Peyer's patch (tissue), 4 donors: ENCODE data around the gene EDIL3. TPM values are rescaled to one million over a fixed set of nuclear protein-coding genes. Genes with fewer than 3 reads are reported as not detected.
A peak's percentile ranks its signal among the peaks of the same experiment; 100 is the strongest.

Experiments used
- DNase-seq, 3 donors: peaks; one replicate each; pipeline ENCODE4 v3.0.0-alpha.2; 2017 to 2019
- H3K27ac ChIP-seq, 4 donors: fragments of 200-600 bp; sonication (generic); one replicate each; pipeline ENCODE4 v1.5.1; 2016 to 2019
- H3K27me3 ChIP-seq, 2 donors: fragments of 200-600 bp; sonication (generic); one replicate each; pipeline ENCODE4 v1.5.1; 2019
- H3K36me3 ChIP-seq, 3 donors: fragments of 200-600 bp; sonication (generic); one replicate each; pipeline ENCODE4 v1.5.1; 2016 to 2019
- H3K4me1 ChIP-seq, 4 donors: fragments of 200-600 bp; sonication (generic); one replicate each; pipeline ENCODE4 v1.5.1; 2016 to 2019
- H3K4me3 ChIP-seq, 4 donors: fragments of 200-600 bp; sonication (generic); 1 replicate in 3 of 4; 2 replicates in 1 of 4; pipeline ENCODE4 v1.5.1; 2016 to 2019; ENCODE audit warnings: mild to moderate bottlenecking in 1 of 4
- H3K9me3 ChIP-seq, 4 donors: fragments of 200-600 bp; sonication (generic); one replicate each; pipeline ENCODE4 v1.5.1; 2016 to 2019; ENCODE audit warnings: mild to moderate bottlenecking in 1 of 4
- CTCF ChIP-seq, 6 experiments: fragments of 450-650 bp in 4 of 6; fragments of 200-600 bp in 2 of 6; sonication (generic) in 1 of 6; IDR thresholded peaks; one replicate each; pipeline ENCODE4 v1.5.1; 2017 to 2019; ENCODE audit warnings: antibody characterized with exemption in 6 of 6, mild to moderate bottlenecking in 3 of 6, moderate library complexity in 1 of 6
- POLR2A ChIP-seq, 2 donors: fragments of 450-650 bp; IDR thresholded peaks; one replicate each; pipeline ENCODE4 v1.5.1; 2017; ENCODE audit warnings: antibody characterized with exemption in 2 of 2, mild to moderate bottlenecking in 2 of 2, moderate library complexity in 2 of 2
- total RNA-seq, 4 donors: library from RNA; depleted of rRNA; stranded (reverse); fragments of >200 nt; gene quantifications; one replicate each; pipeline ENCODE4 v1.1.0, GENCODE V29; 2016

EDIL3 gene
- total RNA-seq, 4 donors from 2014 or later, result 6.0 to 18.2 (median 6.4) TPM

GRCh38 chr5:84393969-84394368 lies 9.3 kb upstream of the EDIL3 start:
- Histone ChIP-seq H3K4me3 (no peak overlapping the region), H3K9me3 (no peaks in the 10 kb centered on the region), H3K36me3 (no peaks in the 10 kb centered on the region), H3K27ac (no peak overlapping the region), H3K27me3 (no peaks in the 10 kb centered on the region), H3K4me1 (no peaks in the 10 kb centered on the region)
- DNase-seq, result no peak
- TF ChIP-seq CTCF (IDR thresholded peaks at IDR 0.05) (no peak), POLR2A (IDR thresholded peaks at IDR 0.05) (no peak)

- no peaks in the 10 kb centered on the region for H3K4me1 ChIP-seq
- TF ChIP-seq CTCF (IDR thresholded peaks at IDR 0.05) (no peak), POLR2A (IDR thresholded peaks at IDR 0.05) (no peak)
- H3K36me3 ChIP-seq, result no peaks in the 10 kb centered on the region
- no peak for DNase-seq
- H3K27ac ChIP-seq, result no peak overlapping the region
- H3K9me3 ChIP-seq, result no peaks in the 10 kb centered on the region
- H3K27me3 ChIP-seq, result no peaks in the 10 kb centered on the region
- no peak overlapping the region for H3K4me3 ChIP-seq
These were observed 8.2 kb upstream of the EDIL3 start for GRCh38 chr5:84392836-84393235.

GRCh38 chr5:84385705-84386104 lies 1.0 kb upstream of the EDIL3 start:
- Histone ChIP-seq H3K36me3 (no peaks in the 10 kb centered on the region), H3K27me3 (peaks cover 0 to 5% of the 10 kb centered on the region in 2 donors), H3K9me3 (no peaks in the 10 kb centered on the region), H3K27ac (peak overlapping the region in 1 of 4 donors; percentile 78), H3K4me3 (peak overlapping the region in 1 of 4 donors; percentile 53), H3K4me1 (peaks cover 0 to 12% (median 0%) of the 10 kb centered on the region in 4 donors)
- TF ChIP-seq POLR2A (IDR thresholded peaks at IDR 0.05) (no peak), CTCF (IDR thresholded peaks at IDR 0.05) (no peak)
- no peak for DNase-seq

GRCh38 chr5:84383816-84384603 lies 670 bp downstream of the EDIL3 start:
- H3K9me3 ChIP-seq, result no peaks in the 10 kb centered on the region
- peaks cover 0 to 5% of the 10 kb centered on the region in 2 donors for H3K27me3 ChIP-seq
- H3K4me1 ChIP-seq, result peaks cover 0 to 12% (median 0%) of the 10 kb centered on the region in 4 donors
- peak overlapping the region; percentile 25 to 78 (median 68) for H3K27ac ChIP-seq
- H3K4me3 ChIP-seq, result peak overlapping the region; percentile 30 to 53 (median 41)
- no peaks in the 10 kb centered on the region for H3K36me3 ChIP-seq
- TF ChIP-seq CTCF (IDR thresholded peaks at IDR 0.05) (no peak), POLR2A (IDR thresholded peaks at IDR 0.05) (no peak)
- peak in 1 of 3 donors; percentile 53 for DNase-seq

GRCh38 chr5:84383296-84383815 lies 1.3 kb downstream of the EDIL3 start:
- Histone ChIP-seq H3K27me3 (peaks cover 0 to 5% of the 10 kb centered on the region in 2 donors), H3K36me3 (no peaks in the 10 kb centered on the region), H3K4me1 (peaks cover 0 to 12% (median 0%) of the 10 kb centered on the region in 4 donors), H3K4me3 (peak overlapping the region; percentile 27 to 53 (median 40)), H3K9me3 (no peaks in the 10 kb centered on the region), H3K27ac (peak overlapping the region; percentile 25 to 78 (median 68))
- peak in 1 of 3 donors; percentile 48 for DNase-seq
- TF ChIP-seq POLR2A (IDR thresholded peaks at IDR 0.05) (no peak), CTCF (IDR thresholded peaks at IDR 0.05) (no peak)
